G401.6 (cell line): ENCODE data around the gene FMOD.
"Not testable (repeated sequence)": the region's sequence is repeated elsewhere in the genome, so short reads cannot be mapped to it uniquely, and the experiment has no call there.

Source experiments
- FAIRE-seq: peaks from 2 replicates; lab custom pipeline; 2012; peaks lifted over from hg19 to GRCh38; lab: Jason Lieb, UNC

FMOD gene

DNA sequence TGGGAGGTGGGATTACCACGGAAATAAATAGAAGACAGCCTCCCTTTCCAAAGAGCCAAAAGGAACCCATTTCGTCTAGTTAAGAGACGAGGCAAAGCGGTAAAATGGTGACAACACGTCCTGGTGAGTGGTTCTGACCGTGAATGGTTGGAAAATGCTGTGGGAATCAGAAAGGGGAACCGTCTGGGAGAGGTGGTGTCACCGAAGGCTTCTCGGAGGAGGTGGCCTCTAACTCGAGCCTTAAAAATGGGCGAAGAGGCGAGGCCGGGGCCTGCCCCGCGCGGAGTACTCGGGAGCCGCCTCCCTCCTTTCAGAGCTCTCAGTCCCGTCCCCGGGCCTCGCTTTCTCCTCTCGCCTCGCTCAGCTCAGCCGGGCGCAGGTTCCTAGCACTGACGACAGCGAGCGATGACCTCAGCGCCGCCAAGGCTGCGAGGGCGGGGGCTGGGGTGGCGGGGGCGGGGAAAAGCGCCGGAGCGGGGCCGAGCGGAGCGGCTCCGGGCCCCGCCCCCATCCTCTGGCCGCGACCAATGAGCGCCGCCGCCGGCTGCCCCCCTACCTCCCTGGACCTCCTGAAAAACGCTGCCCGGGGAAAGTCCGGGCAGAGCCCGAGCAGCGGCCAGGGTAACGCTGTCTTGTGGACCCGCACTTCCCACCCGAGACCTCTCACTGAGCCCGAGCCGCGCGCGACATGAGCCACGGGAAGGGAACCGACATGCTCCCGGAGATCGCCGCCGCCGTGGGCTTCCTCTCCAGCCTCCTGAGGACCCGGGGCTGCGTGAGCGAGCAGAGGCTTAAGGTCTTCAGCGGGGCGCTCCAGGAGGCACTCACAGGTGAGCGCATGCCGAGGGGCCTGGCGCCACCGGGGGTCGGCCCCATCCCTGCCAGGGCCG is 45.8 kb downstream of the FMOD start, which contains the start of gene BTG2:
Gene BTG2 (plus strand): TSS at position 601 of the 890 bp plus-strand sequence. CDS start 88 bp downstream, at position 689.
- no peak for FAIRE-seq

DNA sequence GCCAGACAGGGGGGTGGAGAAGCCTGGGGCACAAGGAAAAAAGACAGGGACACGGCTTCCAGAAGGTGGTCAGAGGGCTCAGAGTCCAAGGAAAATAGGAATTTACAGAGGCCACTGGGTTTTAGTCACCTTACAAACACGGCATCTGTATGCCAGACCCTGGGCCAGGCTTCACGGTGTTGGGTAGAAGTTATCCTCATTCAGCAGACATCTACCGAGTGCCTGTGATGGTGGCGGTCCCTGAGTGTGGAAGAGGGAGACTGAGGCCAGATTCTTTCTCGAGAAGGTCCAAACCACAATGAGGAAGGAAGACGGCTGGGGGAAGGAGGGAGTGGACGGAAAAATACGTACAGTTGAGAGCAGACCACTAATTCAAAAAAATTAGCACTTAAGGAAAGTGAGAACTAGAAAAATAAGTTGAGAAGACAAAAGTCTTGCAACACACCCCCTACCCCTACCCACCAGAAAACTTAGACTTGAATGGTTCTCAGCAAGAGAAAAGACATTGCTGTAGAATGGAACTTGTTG is 46.5 kb downstream of the FMOD start:
- no peak for FAIRE-seq

DNA sequence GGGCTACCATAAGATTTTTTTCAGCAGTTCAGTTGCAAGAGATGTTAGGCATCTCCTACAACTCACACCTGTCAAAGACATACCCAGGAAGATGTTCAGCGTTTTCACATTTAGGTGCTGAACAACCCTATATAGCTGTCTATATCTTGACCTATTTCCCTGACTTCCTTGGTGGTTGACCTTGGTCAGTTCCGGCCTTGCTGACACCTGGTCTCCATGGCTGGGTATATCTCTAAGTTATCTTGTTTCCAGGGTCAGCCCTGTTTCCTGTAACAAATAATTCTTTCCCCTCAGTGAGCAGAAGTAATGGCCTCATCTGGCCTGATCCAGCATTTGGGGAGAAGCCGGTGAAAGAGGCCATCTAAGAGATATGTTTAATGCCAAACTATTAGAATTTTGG is 48.0 kb downstream of the FMOD start:
- no peak for FAIRE-seq

DNA sequence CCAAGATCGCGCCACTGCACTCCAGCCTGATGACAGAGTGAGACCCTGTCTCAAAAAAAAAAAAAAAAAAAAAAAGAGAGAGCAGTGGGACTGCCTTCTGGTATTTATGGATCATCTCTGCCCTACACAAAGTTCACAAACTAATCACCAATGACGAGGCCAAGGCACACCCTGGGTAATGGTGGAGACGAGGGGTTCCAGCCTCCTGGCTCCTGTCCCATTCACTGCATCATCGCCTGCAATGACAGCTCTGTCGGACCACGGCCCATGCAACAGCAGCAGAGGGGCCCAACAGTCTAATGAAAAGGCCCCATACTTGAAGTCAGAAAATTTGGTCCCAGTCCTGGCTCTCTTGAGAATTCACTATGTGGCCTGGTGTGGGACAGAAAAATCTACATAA is 48.5 kb downstream of the FMOD start:
- no peak for FAIRE-seq

DNA sequence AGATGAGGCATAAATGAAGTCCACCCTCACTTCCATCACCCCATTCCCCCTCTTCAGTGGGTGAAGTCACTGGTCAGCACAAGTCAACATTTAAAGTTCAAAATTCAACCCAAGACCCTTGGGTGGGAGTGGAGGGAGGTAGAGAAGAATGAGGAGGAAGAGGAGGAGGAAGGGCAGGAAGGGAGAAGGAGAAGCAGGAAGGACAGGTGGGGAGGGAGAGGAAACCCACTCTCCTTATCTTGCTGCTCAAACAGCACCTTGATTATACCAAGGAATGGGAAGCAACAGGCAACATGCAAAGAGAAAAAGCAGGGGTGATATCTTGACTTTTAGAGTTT is 49.6 kb downstream of the FMOD start:
- no peak for FAIRE-seq

DNA sequence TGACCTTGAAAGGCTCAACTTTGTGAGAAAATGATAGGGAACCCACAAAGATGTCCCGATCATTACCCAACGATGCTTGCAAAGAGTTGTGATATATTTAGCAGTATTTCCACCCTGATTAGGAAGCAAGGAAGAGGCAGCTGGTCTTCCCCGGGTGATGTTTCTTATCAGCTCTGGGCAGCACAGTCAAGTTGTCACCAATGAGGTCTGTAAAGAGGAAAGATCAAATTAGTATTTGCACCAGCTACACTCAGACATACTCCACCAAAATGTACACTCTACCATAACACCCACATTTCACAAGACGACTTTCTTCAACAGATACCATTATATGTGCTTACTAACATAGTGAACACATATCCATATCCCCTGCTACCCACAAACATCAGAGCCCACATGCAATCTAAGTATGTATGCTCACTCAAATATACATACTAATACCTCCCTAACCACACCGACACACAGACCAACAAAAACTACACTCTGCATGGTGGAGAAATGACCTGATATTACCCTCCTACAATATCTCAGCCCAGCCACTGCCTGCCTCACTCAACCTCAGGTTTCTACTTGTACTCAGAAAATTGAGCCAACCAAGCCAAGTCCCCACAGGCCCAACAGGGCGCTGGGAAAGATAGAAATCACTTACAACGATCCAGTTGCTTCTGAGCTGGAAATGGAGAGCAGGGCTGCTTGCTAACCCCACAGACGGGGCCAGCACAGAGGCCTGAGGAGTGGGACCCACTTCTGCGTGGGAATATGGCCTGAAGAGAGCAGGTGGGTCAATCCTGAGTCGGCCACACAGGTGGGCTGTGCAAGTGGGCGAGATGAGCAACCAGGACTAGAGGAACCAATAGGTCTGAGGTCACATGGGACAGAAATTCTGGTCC is 50.2 kb downstream of the FMOD start:
- FAIRE-seq: no peak

DNA sequence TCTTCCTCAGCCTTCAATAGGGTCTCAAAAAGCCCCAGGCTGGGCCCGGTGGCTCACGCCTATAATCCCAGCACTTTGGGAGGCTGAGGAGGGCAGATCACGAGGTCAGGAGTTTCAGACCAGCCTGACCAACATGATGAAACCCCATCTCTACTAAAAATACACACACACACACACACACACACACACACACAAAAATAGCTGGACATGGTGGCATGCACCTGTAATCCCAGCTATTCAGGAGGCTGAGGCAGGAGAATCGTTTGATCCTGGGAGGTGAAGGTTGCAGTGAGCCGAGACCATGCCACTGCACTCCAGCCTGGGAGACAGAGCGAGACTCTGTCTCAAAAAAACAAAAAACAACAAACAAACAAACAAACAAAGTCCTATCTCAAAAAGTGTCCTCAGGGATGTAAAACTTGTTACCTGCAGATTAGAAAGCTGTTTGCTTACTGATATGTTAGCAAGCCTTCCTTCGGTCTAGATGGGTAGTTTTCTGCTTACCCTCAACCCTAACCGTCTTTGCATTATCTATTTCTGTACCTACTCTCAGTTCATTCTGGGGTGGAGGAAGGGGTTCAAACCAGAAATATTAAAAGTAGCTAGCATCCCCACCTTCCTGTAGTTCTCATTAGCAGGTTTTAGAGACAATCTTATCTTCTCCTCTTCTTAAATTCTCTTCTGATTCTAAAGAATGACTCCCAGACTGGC is 51.0 kb downstream of the FMOD start:
- FAIRE-seq: not testable (repeated sequence)

DNA sequence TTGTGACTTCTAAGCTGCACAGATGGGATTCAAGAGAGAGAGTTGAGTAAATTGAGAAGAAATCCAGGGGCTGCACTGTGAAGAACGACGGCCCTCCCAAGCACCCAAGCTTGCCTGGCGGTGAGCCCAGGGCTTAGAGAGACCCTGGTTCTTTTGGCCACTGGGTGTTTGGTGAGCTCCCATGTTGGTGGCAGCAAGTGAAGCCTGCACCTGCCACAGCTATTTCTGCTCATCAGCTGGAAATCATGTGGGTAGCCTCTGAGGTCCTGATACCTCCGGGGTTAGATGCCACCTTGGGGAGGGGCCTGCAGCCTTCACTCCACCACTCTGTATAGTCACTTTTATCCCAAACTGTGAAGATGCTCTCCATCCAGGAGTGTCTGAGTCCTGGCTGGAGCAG is 51.8 kb downstream of the FMOD start:
- FAIRE-seq: no peak

DNA sequence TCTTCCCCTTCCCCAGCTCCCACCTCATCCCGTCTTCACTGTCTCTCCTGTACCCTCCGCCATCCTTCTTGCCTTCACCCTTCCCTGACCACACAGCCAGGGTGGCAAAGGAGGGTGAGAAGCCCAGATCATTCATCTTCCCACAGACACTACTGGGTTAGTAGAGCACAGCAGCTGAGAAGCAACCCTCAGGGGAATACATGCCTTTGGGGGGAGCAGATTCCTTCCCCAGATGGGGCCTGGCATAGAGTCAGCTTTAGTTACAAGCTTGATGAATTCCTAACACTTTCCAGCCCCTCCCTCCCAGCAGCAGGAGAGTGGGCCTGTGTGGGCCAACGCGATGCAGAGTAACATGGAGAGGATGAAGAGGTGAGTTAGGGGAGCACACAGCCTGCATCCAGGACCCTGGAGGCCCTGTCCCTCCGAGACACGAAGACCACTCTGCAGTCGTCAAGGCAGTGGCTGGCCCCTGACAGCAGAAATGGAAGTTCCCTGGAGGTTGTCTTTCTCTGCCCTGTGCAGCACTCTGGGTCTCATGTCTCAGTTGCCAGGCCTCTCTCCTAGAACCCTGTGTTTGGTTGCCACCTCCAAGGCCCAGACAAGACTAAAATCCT is 54.4 kb downstream of the FMOD start:
- no peak for FAIRE-seq

DNA sequence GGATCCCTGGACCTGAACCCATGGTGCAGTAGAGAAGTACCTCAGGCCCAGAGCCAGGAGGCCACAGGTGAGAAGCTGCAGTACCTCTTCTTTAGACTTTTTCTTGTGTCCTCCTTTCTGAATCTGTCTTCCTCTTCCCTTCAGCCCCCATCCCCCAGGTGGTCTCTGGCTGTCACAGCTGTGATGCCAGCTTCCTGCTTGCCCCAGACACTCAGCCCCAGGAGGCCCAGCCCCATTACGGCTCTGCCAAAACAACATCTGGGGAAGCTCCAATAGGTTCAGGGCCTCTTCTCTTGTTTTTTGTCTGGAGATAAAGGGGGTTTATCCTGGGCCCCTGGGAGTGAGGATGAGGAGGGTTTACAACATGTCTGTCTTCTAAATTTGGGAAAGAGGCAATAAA is 55.1 kb downstream of the FMOD start:
- FAIRE-seq: no peak

DNA sequence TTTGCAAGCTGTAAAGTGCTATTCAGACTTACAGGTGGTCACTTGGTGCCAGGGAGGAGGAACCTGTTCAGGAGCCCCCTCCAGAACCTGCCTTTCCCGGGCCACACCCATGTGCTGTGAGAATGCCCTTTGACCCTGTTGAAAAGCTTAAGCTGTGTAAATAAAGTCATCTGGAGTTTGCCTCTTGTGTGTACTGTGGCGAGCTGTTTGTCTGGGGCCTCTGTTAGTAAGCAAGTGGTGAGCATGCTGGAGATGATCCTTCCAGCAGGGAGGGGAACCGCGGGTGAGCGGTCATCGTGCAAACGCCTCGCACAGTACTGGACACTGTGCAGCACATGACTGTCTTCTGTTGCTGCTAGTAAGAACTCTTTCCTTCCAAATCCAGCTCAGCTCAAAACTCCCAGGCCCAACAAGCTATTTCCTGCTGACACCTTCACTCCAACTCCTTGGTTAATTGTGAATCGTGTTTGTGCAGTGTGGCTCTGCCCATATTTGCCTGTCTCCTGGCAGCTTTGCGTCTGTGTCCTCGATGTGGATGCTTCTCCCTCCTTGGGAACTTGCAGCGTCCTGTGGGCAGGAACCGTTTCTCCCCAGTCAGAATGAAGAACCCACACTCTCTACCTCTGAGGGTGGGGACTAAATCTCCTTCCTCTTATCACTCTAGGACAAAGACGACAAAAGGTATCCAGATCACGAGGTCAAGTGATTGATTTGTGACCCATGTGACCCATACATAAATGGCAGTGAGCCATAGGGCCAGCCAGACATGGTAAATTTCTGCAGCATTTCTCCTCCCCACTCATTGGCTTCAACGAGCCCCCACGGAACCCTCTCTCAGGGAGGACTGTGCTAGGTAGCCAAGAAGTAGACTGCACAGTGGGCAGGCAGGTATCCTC is 59.5 kb downstream of the FMOD start:
- FAIRE-seq: no peak
